ENCODE results near the gene RPS6KB2.

DNA sequence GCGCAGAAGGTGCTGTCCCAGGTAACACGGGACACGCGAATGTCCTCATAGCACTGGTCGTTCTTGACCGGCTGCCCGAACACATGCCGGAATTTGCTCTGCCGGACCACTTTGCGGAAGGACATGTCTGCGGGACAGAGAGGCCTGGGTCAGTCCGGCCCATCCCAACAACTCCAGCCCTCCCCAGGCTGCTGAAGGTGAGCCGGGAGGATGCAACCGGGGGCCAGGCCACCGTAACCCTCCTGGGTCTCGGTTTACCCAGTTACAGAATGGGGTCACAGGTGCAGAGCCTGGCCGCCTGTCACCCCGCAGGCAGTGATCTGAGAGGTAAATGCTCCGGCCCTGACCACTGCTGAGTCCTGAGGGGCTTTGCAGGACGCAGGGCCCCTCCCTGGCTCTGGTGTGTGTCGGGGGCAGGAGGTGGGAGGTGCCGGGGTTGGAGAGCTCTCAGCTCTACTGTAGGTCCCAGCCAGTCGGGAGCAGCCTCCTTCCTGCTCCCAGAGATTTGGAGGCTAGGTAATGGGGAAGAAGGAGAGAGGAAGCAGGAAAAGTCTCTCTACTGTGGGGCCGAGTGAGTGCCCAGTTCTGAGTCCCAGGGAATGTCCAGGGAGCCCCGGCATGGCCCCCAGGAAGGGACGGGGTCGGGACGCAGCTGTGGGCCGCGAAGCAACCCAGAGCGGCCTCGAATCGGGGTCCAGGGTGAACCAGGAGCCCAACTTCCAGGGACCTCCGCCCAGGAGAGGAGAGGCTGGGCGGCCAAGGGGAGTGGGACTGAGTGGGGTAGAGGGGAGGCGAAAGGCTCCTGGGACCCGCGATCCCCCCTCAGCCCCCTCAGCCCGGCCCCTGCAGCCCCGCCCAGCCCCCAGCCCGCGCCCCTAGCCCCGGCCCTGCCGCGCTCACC is 14.5 kb downstream of the RPS6KB2 start:
- TF ChIP-seq CTCF (IDR thresholded peaks at IDR 0.05), result no peak
- no peak for TF ChIP-seq POLR2A (IDR thresholded peaks at IDR 0.05)

Data from uterus (tissue), 2 donors.